OCI-LY7 (cell line): Measurements from ENCODE around the gene TNIK. TPM values are rescaled to one million over a fixed set of nuclear protein-coding genes. Genes with fewer than 3 reads are reported as not detected.

Experiments used
- BruUV-seq: library from RNA; stranded (reverse); fragments of 400-500 nt; replicated peaks from 2 replicates; lab custom pipeline; 2021; lab: Mats Ljungman, UMichigan
- CTCF ChIA-PET: fragments of 300-600 bp; sonication (Branson Sonifier 250); formaldehyde crosslinking; loops from one replicate; lab custom pipeline; 2022; ENCODE audit warnings: antibody characterized with exemption; ENCODE audit not compliant: unreplicated experiment; lab: Charles Lee
- POLR2A ChIA-PET: fragments of 300-600 bp; sonication (Branson Sonifier 250); formaldehyde crosslinking; loops from one replicate; lab custom pipeline; 2022; ENCODE audit warnings: antibody characterized with exemption; lab: Charles Lee
- DNase-seq: peaks from one replicate; pipeline ENCODE4 v3.0.0-alpha.2; 2015; ENCODE audit warnings: low spot score
- H2AFZ ChIP-seq: fragments of 200-600 bp; sonication (generic), shearing (Covaris generic); 2 replicates; pipeline ENCODE4 v1.6.1; 2014; ENCODE audit warnings: mild to moderate bottlenecking, antibody characterized with exemption, low read length, moderate library complexity
- H3K27ac ChIP-seq: fragments of 200-600 bp; sonication (generic); 2 replicates; pipeline ENCODE4 v1.5.1; 2014; ENCODE audit warnings: mixed run types, low read depth, mild to moderate bottlenecking, moderate library complexity, low read length, inconsistent platforms; ENCODE audit not compliant: poor library complexity, severe bottlenecking
- H3K36me3 ChIP-seq: fragments of 200-600 bp; sonication (generic); 2 replicates; pipeline ENCODE4 v1.6.1; 2014; ENCODE audit warnings: mild to moderate bottlenecking, antibody characterized with exemption, low read length, moderate library complexity, mixed read lengths; ENCODE audit not compliant: insufficient read depth
- H3K4me1 ChIP-seq: fragments of 200-600 bp; sonication (generic); 2 replicates; pipeline ENCODE4 v1.5.1; 2014; ENCODE audit warnings: mild to moderate bottlenecking, low read length; ENCODE audit not compliant: insufficient read depth, poor library complexity, severe bottlenecking
- H3K4me2 ChIP-seq: fragments of 200-600 bp; sonication (generic); 2 replicates; pipeline ENCODE4 v1.6.1; 2014; ENCODE audit warnings: mild to moderate bottlenecking, low read length
- H3K4me3 ChIP-seq: fragments of 200-600 bp; sonication (generic); 2 replicates; pipeline ENCODE4 v1.5.1; 2014; ENCODE audit warnings: mild to moderate bottlenecking, low read depth, low read length; ENCODE audit not compliant: poor library complexity, severe bottlenecking
- H3K79me2 ChIP-seq: fragments of 200-600 bp; sonication (generic); 2 replicates; pipeline ENCODE4 v1.6.1; 2016; ENCODE audit warnings: low read depth, mild to moderate bottlenecking, low read length, moderate library complexity, mixed read lengths; ENCODE audit not compliant: insufficient read depth
- H3K9me2 ChIP-seq: fragments of 200-600 bp; sonication (generic); 2 replicates; pipeline ENCODE4 v1.6.1; 2016; ENCODE audit warnings: mild to moderate bottlenecking, low read length, mixed read lengths; ENCODE audit not compliant: insufficient read depth
- H3K9me3 ChIP-seq: fragments of 200-600 bp; sonication (generic); 2 replicates; pipeline ENCODE4 v1.6.1; 2014; ENCODE audit warnings: mild to moderate bottlenecking, mixed run types, low read length, mixed read lengths
- H4K20me1 ChIP-seq: fragments of 200-600 bp; sonication (generic); 2 replicates; pipeline ENCODE4 v1.6.1; 2014; ENCODE audit warnings: mild to moderate bottlenecking, antibody characterized with exemption, low read length, moderate library complexity, mixed read lengths; ENCODE audit not compliant: insufficient read depth
- EZH2phosphoT487 ChIP-seq: fragments of 200-600 bp; sonication (generic); IDR thresholded peaks from 2 replicates; pipeline ENCODE4 v1.6.1; 2018; ENCODE audit warnings: low read depth, borderline replicate concordance, mild to moderate bottlenecking, mixed run types, antibody characterized with exemption, low read length, moderate library complexity, mixed read lengths
- intact Hi-C: fragments of 100-400 bp; cut with micrococcal nuclease; formaldehyde crosslinking; loops from one replicate; pipeline ENCODE4 v1.10.0; 2022; ENCODE audit not compliant: unreplicated experiment
- microRNA-seq: library from miRNA; unstranded; fragments of <30 nt; microRNA quantifications from one replicate; pipeline ENCODE4 v1.2.0, GENCODE V29; 2022; ENCODE audit warnings: borderline replicate concordance
- small RNA-seq: library from RNA; depleted of rRNA; stranded (forward); fragments of <200 nt; gene quantifications from one replicate; pipeline ENCODE3, GENCODE V24; 2014
- total RNA-seq, 2 experiments: library from RNA; depleted of rRNA in 1 of 2; stranded (reverse); fragments of >200 nt in 1 of 2; shearing (Covaris generic) in 1 of 2; gene quantifications; 2 replicates each; pipeline ENCODE4 v1.2.3, GENCODE V29; 2014 to 2022
- TF ChIP-seq, protein P1 (sequence below): fragments of 200-600 bp; sonication (generic); conservative IDR thresholded peaks from 2 replicates; pipeline ENCODE4 v1.5.1; 2014; ENCODE audit warnings: mild to moderate bottlenecking, antibody characterized with exemption, low read length, moderate library complexity, mixed read lengths

TNIK gene
- total RNA-seq, 2 experiments from 2014 or later = not detected

GRCh38 chr3:171013822-171014748 is 446.1 kb downstream of the TNIK start:
- DNase-seq = no peak
- no peaks in the 10 kb centered on the region for H3K9me2 ChIP-seq
- no peak overlapping the region for H3K27ac ChIP-seq
- H3K4me1 ChIP-seq = no peaks in the 10 kb centered on the region
- no peak for TF ChIP-seq EZH2phosphoT487
- TF ChIP-seq, protein P1, sequence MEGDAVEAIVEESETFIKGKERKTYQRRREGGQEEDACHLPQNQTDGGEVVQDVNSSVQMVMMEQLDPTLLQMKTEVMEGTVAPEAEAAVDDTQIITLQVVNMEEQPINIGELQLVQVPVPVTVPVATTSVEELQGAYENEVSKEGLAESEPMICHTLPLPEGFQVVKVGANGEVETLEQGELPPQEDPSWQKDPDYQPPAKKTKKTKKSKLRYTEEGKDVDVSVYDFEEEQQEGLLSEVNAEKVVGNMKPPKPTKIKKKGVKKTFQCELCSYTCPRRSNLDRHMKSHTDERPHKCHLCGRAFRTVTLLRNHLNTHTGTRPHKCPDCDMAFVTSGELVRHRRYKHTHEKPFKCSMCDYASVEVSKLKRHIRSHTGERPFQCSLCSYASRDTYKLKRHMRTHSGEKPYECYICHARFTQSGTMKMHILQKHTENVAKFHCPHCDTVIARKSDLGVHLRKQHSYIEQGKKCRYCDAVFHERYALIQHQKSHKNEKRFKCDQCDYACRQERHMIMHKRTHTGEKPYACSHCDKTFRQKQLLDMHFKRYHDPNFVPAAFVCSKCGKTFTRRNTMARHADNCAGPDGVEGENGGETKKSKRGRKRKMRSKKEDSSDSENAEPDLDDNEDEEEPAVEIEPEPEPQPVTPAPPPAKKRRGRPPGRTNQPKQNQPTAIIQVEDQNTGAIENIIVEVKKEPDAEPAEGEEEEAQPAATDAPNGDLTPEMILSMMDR = no peak
- H4K20me1 ChIP-seq = no peaks in the 10 kb centered on the region
- no peak overlapping the region for H3K4me3 ChIP-seq
- H3K79me2 ChIP-seq = no peaks in the 10 kb centered on the region
- no peaks in the 10 kb centered on the region for H3K9me3 ChIP-seq
- intact Hi-C loops = no loop called here
- no TSS peak for BruUV-seq
- no peak overlapping the region for H2AFZ ChIP-seq
- ChIA-PET POLR2A (interaction anchor here (0.6 to 1.2 kb wide), 4 partner anchors 65 to 1736 kb away, joined by 3 read pairs; no protein-coding TSS in a partner anchor), CTCF (no interaction called here)
- no peak overlapping the region for H3K4me2 ChIP-seq
- no peaks in the 10 kb centered on the region for H3K36me3 ChIP-seq

GRCh38 chr3:171011873-171012336 is 448.3 kb downstream of the TNIK start:
- Histone ChIP-seq H3K27ac (no peak overlapping the region), H3K4me1 (no peaks in the 10 kb centered on the region), H3K9me3 (no peaks in the 10 kb centered on the region), H3K79me2 (no peaks in the 10 kb centered on the region), H3K4me2 (no peak overlapping the region), H3K4me3 (no peak overlapping the region), H2AFZ (no peak overlapping the region), H3K36me3 (no peaks in the 10 kb centered on the region), H4K20me1 (no peaks in the 10 kb centered on the region), H3K9me2 (no peaks in the 10 kb centered on the region)
- no peak for DNase-seq
- intact Hi-C loops = no loop called here
- TF ChIP-seq EZH2phosphoT487 = no peak
- TF ChIP-seq, protein P1 = no peak
- ChIA-PET CTCF (no interaction called here), POLR2A (no interaction called here)
- no TSS peak for BruUV-seq

Small RNAs within 50 kb of the gene (microRNA-seq; reads per million reads assigned to microRNA genes)
- not detected for gene MIR569

Small RNAs within 50 kb of the gene (small RNA-seq; reads per million reads assigned to genes)
- not detected for gene MIR569
- not detected for gene RF00019
- not detected for gene RNU6-348P
